22Rv1 (cell line): Measurements from ENCODE around the gene GPR45.

Experiments
- ZFX ChIP-seq: fragments of 450-650 bp; IDR thresholded peaks from 2 replicates; pipeline ENCODE4 v1.6.1; 2017; ENCODE audit warnings: antibody characterized with exemption, borderline replicate concordance
- TF ChIP-seq, protein P1 (sequence below): fragments of 450-650 bp; IDR thresholded peaks from 2 replicates; pipeline ENCODE4 v1.5.1; 2017; ENCODE audit warnings: mild to moderate bottlenecking

DNA sequence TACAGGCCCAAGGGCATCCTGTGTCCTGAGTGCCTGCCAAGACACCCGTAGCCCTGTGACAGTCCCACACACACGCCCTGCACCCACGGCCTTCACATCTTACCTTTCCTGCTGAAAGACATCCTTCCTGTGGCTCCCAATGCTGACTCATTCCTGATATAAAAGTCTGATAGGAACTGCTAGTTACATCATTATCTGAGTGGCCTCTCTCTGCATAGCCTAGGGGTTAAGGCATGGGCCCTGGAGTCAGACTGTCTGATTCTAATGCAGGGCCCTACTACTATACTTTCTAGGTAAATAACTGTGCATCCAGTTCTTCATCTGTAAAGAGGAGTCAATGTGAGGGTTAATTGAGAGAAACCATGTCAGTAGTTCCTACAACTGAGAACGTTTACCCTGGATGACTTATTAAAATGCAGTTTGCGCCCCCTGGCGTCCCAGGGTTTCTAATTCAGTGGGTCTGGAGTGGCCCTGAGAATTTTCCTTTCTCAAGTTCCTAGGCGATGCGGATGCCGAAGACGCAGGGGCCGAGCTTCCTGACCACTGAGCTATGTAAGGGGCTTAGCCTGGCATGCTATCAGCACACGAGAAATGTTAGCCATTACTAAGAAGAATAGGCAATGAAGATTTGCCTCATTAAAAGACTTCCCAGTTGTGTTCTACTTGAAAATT, 6.0 kb upstream of the GPR45 start:
- TF ChIP-seq, protein P1, sequence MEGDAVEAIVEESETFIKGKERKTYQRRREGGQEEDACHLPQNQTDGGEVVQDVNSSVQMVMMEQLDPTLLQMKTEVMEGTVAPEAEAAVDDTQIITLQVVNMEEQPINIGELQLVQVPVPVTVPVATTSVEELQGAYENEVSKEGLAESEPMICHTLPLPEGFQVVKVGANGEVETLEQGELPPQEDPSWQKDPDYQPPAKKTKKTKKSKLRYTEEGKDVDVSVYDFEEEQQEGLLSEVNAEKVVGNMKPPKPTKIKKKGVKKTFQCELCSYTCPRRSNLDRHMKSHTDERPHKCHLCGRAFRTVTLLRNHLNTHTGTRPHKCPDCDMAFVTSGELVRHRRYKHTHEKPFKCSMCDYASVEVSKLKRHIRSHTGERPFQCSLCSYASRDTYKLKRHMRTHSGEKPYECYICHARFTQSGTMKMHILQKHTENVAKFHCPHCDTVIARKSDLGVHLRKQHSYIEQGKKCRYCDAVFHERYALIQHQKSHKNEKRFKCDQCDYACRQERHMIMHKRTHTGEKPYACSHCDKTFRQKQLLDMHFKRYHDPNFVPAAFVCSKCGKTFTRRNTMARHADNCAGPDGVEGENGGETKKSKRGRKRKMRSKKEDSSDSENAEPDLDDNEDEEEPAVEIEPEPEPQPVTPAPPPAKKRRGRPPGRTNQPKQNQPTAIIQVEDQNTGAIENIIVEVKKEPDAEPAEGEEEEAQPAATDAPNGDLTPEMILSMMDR, result peak; percentile 82
- no peak for TF ChIP-seq ZFX
